NCI-H1048 (cell line): Measurements from ENCODE around the gene MBNL1.
"Not testable (repeated sequence)": the region's sequence is repeated elsewhere in the genome, so short reads cannot be mapped to it uniquely, and the experiment has no call there.

Experiments used
- DNase-seq: peaks from one replicate; lab custom pipeline; 2025; lab: John Stamatoyannopoulos, UW

The MBNL1 gene

DNA sequence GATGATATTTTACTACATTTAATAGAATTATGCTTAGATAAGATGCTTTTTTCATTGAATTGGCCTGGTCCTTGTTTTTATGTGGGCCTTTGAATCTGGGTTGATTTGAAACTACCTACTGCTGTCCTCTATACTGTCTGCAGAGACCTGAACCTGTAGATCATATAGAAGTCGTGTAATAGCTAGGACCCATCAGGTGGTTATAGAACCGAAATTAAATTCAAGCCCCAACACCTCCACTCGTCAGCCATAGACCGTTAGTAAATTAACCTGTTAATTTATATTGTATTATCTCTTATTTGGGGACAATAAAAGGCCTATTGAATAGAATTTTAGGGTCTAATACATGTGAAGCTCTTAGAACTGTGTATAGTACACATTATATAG is 108.4 kb downstream of the MBNL1 start:
- DNase-seq: no peak

DNA sequence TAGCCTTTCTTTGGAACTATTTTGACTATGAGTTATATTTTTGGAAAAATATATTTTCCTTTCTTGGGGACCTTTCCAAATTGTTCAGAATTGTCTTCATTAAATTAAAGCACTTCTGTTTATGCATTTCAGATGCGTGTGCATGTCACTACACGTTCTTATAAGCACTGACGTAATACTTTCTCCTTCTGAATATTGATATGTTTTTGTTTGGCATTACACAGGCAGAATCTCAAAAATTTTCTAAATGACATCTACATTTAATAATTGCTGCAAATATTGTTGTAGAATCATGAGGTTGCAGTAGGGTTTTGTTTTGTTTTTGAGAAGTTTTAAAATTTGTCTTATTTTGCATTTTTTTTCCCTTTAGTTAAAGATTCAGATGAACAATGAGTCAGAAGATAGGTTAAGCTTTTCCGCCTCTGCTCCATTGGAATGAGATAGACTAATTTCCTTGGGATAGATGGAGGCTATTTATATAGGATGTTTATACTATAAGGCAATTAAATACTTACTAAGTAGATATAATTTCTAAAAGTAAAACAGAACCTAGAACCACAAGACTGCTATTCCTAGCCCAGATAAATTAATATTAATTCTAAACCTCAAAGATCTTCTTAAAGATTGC is 110.8 kb downstream of the MBNL1 start:
- no peak for DNase-seq

DNA sequence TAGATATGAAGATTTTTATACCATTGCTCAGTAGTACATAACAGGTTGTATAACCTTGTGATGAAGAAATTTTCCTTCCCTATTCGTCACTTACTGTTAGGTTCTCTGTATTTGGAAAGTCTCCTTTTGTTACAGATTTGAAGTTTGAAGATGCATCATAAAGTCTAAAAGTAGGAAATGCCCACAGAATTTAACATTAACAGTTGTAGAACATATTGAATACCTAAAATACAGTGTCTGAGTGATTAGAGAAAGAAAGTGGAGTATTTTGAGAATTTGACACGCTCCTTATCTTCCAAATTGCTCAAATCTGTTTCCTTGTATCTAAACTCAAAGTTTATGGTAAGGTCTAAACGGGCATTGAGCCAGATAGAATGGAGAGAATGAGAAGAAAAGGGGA is 111.3 kb downstream of the MBNL1 start:
- DNase-seq: no peak

DNA sequence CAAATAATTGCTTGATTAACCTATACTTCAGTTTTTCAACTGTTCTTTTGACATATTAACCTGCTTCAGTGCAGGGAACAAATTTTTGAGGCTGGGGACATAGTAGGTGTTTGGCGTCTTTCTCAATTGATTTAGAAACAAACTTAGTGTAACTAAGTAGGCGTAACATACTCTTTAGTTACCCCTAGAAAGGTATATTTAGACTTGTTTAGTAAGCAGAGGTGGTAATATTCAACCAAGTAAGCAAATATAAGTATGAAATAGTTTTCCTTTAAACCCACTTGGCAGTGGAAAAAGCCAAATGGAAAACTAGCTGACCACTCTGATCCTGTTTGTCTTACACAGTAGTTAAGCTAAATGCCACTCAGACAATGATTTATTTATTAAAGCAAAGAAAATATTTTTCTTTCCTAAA is 113.2 kb downstream of the MBNL1 start:
- no peak for DNase-seq

DNA sequence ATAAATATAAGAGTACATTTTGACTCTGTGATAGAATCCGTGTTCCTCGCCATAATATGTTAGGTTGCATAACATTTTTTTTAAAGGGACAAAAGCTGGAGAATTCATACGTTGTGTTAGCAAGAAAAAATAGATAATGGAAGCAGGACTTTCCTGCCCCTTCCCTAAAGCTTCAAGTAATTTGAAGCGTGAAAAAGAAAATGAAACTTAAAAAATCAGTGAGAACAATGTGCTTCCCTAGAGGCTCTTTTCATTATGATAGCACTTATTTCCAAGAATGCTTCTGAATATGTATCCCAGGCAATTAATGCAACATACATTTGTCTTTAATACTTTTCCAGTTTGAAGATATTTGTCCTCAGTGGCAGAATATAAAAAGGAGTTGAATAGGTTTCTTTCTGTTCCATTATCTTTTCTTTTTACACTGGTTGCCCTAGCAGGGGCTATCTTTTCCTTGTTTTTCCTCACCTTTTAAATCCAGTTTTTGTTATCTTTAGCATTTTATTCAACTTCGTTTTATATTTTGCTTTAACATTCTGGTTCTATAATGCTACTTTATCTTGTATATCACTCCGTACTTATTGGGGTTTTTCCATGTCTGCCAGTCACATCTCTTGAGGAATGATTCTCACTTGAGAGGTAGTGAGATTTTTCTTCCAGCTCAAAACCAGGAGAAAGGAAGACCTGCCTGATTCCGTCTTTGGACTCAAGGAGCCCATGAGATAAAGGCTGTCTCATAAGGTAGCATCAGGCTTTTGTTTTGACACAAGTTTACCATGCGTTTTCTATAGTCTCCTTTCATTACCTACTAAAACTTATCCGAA is 113.8 kb downstream of the MBNL1 start:
- DNase-seq: no peak

DNA sequence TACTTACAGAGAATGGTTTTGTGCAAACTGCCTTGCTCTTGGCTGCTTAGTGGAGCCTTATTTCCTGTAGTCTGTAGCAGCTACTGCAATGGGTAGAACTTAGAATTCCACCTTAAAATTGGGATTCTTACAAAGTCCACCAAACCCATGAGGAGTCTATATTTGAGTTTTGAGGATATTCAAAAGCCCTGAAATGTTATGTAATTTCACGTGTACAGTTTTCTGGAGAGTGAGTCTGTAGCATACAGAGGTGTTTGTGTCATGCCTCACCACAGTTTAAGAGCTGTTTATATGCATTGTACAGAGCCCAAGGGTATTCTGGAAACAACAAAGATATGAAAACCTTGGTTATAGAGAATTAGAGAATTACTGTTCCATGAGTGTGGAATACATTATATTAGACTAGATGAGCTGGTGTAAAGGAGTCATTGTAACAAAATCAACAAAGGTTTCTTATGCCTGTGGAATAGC is 114.4 kb downstream of the MBNL1 start:
- DNase-seq: no peak

DNA sequence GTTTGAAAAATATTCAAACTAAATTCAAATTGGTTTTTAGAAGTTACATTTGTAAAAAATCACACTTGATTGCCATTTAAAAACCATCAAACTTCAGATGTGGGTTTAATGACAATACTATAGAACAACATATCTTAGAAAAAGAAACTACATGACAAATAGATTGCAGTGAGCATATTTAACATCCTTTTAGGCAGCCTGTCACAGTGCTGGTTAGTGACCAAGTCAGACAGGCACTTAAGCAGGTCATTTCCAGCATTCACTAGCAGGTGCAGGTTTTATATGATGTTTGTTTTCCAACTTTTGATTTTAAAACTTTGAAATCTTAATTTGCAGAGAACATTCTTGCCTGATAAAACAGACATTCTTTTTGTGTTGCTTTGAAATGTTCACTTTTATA is 115.7 kb downstream of the MBNL1 start:
- DNase-seq: no peak

DNA sequence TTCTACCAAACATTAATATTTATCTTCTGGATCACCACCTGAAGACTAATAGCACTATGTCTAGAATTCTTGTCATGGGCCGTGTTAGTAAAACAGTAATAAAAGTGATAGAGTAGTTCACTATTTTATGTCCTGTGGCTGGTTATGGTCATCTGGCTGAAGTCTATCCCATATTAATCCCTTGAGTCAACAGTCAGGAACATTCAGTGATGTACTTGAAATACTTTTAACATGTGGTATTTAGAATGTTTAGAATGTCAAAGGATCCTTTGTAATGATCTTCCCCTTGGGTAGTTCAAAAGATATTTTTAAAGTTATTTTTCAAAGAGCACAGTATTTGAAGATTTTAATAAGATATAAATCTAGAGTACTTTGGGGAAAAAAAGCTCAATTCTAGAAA is 117.0 kb downstream of the MBNL1 start:
- no peak for DNase-seq

DNA sequence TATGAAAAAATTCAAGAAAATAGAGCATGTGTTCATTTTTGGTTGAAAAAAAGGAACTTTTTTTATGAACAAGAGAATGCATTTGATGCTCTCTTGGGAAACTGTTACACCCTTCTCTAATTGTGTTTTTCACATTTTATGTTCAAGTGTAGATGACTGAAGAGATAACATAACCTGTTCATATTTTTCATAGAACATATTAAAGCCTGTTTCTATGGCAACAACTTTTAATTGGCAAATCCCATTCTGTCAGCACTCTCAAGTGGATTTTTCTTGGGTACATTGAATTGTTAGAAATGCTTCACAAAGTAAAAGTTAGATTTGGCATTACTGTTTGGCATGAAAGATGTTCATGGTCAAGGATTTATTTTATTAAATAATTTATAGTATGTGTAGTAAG is 117.5 kb downstream of the MBNL1 start:
- no peak for DNase-seq

DNA sequence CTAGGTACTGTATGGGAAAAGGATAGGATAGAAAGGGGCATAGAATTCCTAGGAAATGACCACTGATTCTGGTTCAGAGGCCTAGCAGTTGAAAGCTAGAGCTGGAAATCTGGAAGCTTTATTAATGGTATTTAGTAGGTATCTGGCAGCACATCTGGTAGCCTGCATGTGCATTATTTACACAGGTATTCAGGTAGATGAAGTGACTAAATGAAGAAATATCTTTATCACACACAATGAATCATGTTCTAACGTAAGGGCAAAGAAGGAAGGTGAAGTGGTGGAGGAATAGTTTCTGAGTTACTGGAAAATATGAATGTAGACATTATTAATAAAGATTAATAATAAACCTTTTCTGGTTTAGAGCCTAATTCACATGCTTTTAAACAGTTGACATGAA is 119.9 kb downstream of the MBNL1 start:
- no peak for DNase-seq

DNA sequence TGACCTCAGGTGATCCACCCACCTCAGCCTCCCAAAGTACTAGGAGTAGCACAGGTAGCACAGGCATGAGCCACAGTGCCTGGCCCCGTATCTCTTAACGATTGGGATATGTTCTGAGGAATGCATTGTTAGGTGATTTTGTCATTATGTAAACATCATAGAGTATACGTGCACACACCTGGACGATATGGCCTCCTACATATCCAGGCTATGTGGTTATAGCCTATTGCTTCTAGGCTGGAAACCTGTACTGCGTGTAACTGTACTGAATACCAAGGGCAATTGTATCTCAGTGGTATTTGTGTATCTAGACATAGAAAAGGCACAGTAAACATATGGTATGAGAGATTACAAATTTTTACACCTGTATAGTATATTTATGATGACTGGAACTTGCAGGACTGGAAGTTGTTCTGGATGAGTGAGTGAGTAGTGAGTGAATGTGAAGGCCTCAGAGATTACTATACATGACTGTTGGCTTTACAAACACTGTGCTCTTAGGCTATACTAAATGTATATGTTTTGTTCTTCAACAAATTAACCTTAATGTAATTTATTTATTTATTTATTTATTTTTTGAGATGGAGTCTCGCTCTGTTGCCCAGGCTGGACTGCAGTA is 120.7 kb downstream of the MBNL1 start:
- no peak for DNase-seq

DNA sequence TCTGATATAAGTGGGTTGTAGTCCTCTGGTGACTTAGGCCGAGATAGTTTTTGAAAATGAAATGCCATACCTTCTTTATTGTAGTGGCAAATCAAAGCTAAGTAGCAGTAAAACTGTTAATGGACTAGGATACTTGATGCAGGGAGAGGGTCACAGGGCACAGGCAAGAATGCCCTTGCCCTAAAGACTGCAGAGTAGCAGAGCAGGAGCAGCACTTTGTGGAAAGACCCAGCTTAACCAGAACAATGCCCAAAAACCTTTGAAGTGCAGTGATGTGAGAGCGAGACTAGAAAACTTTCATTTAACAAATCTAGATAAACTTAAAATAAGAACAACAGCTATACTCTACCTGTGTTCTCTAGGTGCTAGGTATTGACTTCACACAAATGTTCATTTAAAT is 121.9 kb downstream of the MBNL1 start:
- no peak for DNase-seq

DNA sequence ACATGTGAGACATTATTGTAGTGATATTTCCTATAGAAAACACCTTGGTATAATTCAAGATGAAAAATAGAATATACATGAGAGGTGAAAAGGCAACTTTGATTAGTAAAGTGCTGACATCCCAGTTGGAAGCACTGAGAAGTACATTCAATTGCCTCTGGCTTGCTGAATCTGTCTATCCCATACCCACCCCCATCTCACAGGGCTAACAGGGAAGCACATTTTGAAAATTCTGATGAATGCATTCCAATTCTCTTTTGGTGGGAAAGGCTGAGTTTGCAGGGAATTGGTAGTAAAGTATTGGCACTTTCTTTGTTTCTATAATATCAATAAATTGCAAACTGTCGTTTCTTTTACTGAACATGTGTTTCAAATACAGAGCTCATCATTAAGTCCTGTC is 122.9 kb downstream of the MBNL1 start:
- DNase-seq: no peak

DNA sequence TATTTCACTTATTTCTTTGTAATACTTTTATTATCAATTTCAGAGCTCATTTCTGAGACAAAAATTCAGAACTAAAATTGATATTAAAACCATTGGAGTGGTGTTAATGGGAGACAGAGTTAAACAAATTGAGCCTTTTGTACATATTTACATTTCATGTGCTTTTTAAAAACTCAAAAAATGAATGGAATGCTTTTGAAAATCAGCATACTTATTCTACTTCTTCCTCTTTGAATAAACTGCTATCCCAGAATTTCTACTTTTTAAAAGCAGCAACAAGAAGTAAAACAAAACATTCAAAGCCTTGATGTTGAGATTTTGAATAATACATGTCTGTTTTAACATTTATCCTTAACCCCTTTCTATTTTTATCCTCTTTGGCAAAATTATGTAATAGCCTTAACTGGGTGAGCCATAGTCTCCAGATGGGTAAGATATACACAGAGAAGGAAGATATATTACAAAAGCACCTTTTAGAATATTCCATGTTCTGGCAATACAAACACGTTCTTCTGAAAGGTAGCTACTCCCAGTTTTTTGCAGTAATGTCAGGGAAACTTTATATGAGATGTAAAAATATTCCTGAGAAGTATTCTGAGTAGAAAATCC is 123.6 kb downstream of the MBNL1 start:
- no peak for DNase-seq

DNA sequence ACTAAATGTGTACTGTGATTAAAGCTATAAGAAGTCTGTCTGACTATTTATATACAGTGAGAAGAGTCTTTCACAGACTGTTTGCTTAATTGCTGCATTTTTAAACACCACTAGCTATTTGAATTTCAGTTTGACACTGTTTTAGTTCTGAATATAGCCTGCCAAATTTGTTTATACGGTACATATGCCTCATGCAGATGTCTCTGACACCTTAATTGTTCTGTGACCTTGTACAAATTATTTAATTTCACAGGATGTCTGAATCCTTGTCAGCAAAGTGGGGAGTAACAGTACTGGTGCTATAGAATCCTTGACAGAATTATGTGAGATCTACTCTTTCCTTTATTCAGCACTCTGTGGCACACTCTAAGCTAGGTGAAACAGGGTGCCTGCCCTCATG is 125.5 kb downstream of the MBNL1 start:
- DNase-seq: no peak

DNA sequence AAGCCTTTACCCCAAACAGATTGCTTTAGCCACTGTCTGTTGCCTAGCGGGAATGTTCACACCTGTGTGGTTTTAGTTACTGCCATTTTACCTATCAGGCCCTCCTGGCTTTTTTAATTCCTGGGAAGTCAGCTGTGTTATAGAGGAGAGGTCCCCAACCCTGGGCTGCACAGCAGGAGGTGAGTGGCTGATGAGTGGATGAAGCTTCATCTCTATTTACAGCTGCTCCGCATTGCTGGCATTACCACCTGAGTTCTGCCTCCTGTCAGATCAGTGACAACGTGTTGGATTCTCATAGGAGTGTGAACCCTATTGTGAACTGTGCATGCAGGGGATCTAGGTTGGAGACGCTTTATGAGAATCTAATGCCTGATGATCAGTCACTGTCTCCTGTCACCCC is 127.0 kb downstream of the MBNL1 start:
- no peak for DNase-seq

DNA sequence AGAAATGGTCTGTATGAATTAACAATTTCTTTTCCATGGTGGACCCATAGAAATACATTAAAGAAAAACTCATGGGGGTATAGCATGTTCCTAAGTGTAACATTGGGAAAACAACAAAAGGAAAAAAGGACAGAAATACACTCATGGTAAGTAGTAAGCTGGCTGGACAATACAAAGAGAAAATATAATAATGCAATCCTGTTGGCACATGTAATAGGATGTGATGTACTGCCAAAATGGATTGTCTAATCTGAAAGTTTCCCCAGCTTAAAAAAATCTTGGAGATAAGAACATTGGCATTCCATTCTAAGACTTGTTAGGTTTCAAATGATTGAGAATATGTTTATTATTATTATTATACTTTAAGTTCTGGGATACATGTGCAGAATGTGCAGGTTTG is 128.1 kb downstream of the MBNL1 start:
- DNase-seq: no peak

DNA sequence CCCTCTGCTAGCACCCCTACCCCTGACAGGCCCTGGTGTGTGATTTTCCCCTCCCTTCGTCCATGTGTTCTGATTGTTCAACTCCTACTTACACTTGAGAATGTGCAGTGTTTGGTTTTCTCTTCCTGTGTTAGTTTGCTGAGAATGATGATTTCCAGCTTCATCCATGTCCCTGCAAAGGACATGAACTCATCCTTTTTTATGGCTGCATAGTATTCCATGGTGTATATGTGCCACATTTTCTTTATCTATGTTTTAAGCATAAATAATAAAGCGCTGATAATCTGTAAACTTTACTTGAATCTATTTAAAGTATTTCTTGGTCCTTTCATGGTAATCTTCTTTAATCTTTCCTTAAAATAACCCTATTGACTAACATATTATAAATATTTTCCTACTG is 128.6 kb downstream of the MBNL1 start:
- not testable (repeated sequence) for DNase-seq

DNA sequence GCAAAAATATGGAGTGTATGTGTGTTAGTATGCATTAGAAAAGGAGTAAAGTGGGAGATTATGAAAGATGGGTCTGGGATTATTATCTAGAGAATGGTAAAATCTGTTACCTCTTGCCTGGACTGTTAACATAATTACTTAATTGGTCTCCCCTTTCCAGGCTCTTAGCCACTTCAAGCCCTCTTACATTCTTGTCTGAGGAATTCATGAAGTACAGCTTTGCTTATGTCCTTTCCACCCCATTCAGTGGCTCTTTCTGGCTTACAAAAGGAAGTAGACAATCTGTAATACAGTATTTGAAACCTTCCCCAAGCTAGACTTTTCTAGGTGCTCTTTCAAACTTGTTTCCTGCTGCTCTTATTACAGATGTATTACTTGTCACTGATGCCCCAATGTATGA is 129.8 kb downstream of the MBNL1 start:
- DNase-seq: no peak

DNA sequence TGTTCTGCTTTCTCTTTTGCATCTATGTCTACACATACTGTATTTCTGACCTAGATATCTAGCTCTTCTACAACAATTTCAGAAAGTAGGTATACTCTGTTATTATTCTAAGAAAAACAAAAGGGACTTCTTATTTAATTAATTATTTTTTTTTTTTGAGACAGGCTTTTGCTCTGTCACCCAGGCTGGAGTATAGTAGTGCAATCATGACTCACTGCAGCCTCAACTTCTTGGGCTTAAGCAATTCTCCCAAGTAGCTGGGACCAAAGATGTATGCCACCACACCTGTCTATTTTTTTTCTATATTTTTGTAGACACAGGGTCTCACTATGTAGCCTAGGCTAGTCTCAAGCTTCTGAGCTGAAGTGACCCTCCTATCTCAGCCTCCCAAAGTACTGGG is 130.6 kb downstream of the MBNL1 start:
- DNase-seq: no peak

DNA sequence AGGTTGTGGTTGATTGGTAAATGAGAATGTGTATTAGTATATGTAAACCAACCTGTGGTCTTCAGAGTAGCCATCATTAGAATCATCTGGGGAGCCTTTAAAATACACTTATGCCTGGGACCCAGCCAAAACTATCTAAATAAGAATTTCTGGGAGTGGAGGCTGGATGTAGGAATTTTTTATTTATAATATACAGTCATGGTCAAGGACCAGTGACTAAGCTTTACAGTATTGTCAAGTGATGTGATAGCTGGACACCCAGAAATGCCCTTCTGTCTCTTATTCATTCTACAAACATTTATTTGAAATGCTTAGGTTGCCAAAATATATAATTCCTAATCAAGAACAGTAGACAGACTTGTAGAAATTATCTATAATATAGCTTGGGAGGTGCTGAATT is 132.2 kb downstream of the MBNL1 start:
- DNase-seq: no peak

DNA sequence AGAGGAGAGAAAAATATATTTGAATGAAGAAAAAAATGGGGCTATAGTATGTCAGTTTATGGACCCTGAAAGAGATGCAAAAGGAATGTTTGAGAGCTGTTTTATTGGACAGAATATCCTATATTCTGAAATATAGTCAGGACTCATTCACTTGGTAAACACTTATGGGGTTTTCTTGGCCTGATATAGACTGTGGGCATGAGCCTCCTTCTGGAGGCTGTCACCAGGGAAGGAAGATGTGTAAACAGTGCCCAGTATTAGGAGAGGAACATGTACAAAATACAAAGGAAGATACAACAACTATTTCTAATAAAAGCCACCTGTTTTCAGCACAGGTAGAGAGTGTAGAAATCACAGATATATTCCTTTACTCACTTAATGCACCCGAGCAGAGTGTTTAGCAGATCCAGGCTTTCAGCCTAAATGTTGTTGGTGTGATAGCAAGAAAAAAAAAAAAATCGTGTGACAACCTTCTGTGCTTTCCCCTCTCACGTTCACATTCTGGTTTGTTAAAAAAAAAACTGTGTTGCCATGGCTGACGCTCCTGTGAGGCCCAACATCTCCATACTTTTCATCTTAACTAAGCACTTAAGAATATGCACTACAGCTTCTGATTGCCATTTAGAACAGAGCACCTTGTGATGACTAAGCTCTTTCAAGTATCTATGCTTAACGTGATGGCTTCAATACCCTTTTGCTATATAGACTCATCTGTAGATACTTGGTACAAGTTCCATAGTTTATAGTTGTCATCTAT is 134.1 kb downstream of the MBNL1 start:
- DNase-seq: no peak
